Natural killer cell (primary cell): Measurements from ENCODE around the gene CKLF. TPM values are rescaled to one million over a fixed set of nuclear protein-coding genes. Genes with fewer than 3 reads are reported as not detected.

Experiments used
- ATAC-seq, 3 donors: fragments of 150-1000 bp in 2 of 3; fragments of 200-7000 bp in 1 of 3; cut with Tn5 transposase; 1 replicate in 1 of 3; 2 replicates in 2 of 3; pipeline ENCODE4 v1.10.0; 2021; ENCODE audit warnings: mild to moderate bottlenecking in 2 of 3, moderate library complexity in 2 of 3
- DNase-seq, 2 donors: peaks; one replicate each; pipeline versions ENCODE4 v3.0.0 to v3.0.0-alpha.2; 2013 to 2021; ENCODE audit warnings: mixed read lengths in 1 of 2
- H3K27ac ChIP-seq: one replicate; pipeline ENCODE4 v1.5.1; 2013; ENCODE audit warnings: mild to moderate bottlenecking, low read length
- H3K27me3 ChIP-seq: one replicate; pipeline ENCODE4 v1.6.1; 2013; ENCODE audit warnings: low read length; ENCODE audit not compliant: control insufficient read depth, insufficient read depth
- H3K36me3 ChIP-seq: one replicate; pipeline ENCODE4 v1.6.1; 2013; ENCODE audit warnings: low read length; ENCODE audit not compliant: control insufficient read depth, insufficient read depth
- H3K4me1 ChIP-seq: one replicate; pipeline ENCODE4 v1.6.1; 2013; ENCODE audit warnings: low read length; ENCODE audit not compliant: control insufficient read depth, insufficient read depth
- H3K4me3 ChIP-seq: one replicate; pipeline ENCODE4 v1.5.1; 2013; ENCODE audit warnings: low read length
- H3K9me3 ChIP-seq: one replicate; pipeline ENCODE4 v1.6.1; 2013; ENCODE audit warnings: low read length; ENCODE audit not compliant: control insufficient read depth, insufficient read depth
- H3K27ac Mint-ChIP-seq, 2 donors: one replicate each; pipeline ENCODE4 v1.8.0; 2022; ENCODE audit warnings: mild to moderate bottlenecking in 2 of 2, mixed read lengths in 2 of 2, moderate library complexity in 1 of 2
- H3K27me3 Mint-ChIP-seq, 2 donors: one replicate each; pipeline ENCODE4 v1.8.0; 2022; ENCODE audit warnings: low read depth in 2 of 2, mixed read lengths in 2 of 2
- H3K36me3 Mint-ChIP-seq: one replicate; pipeline ENCODE4 v1.8.0; 2022; ENCODE audit warnings: mixed read lengths
- H3K4me1 Mint-ChIP-seq, 2 donors: one replicate each; pipeline ENCODE4 v1.8.0; 2022; ENCODE audit warnings: mixed read lengths in 2 of 2
- H3K4me3 Mint-ChIP-seq: one replicate; pipeline ENCODE4 v1.8.0; 2022; ENCODE audit warnings: mild to moderate bottlenecking, moderate library complexity, mixed read lengths
- H3K9me3 Mint-ChIP-seq, 2 donors: one replicate each; pipeline ENCODE4 v1.8.0; 2022; ENCODE audit warnings: mixed read lengths in 2 of 2
- CTCF ChIP-seq: fragments of 200-600 bp; IDR thresholded peaks from one replicate; pipeline ENCODE4 v1.8.0; 2022; ENCODE audit warnings: antibody characterized with exemption
- WGBS: methylation state at CpG from one replicate; pipeline ENCODE4 v1.1.7; 2013; ENCODE audit warnings: missing lambda C conversion rate; ENCODE audit not compliant: insufficient coverage; 5-methylcytosine and 5-hydroxymethylcytosine counted together
- intact Hi-C: fragments of 100-400 bp; cut with micrococcal nuclease; formaldehyde crosslinking; loops from one replicate; pipeline ENCODE4 v1.14.2; 2022
- total RNA-seq, 4 donors: library from RNA; stranded (reverse); fragments of 120-200 nt in 1 of 4; gene quantifications; one replicate each; pipeline versions ENCODE4 v1.2.3 to v1.2.4, GENCODE V29; 2013 to 2022

Gene CKLF
- total RNA-seq, 3 donors from 2014 or later (not counting 1 experiment from before 2014, with no cell fraction given) = 48.0 to 69.7 (median 54.6) TPM

- Histone ChIP-seq H3K9me3 (no peaks in the 10 kb centered on the region), H3K4me1 (peaks cover 84% of the 10 kb centered on the region), H3K27ac (peak overlapping the region; percentile 87), H3K27me3 (no peaks in the 10 kb centered on the region), H3K4me3 (peak overlapping the region; percentile 1), H3K36me3 (peaks cover 3% of the 10 kb centered on the region)
- Mint-ChIP-seq H3K27me3 (no peaks in the 10 kb centered on the region), H3K27ac (peak overlapping the region; percentile 91 to 99), H3K9me3 (no peaks in the 10 kb centered on the region), H3K4me3 (peak overlapping the region; percentile 84), H3K4me1 (peaks cover 66 to 71% of the 10 kb centered on the region in 2 donors), H3K36me3 (no peaks in the 10 kb centered on the region)
- peak; percentile 47 to 58 (median 53) for ATAC-seq
- intact Hi-C loops = no loop called here
- no peak for TF ChIP-seq CTCF
- 17% methylated on average over 9 of the region's 9 CpGs for WGBS
- DNase-seq = peak in 1 of 2 donors; percentile 77
Measured at GRCh38 chr16:66523861-66524354, 28.5 kb upstream of the CKLF start.

- Mint-ChIP-seq H3K27ac (peak overlapping the region; percentile 91 to 99), H3K27me3 (no peaks in the 10 kb centered on the region), H3K4me1 (peaks cover 61 to 66% of the 10 kb centered on the region in 2 donors), H3K4me3 (peak overlapping the region; percentile 61), H3K9me3 (no peaks in the 10 kb centered on the region), H3K36me3 (no peaks in the 10 kb centered on the region)
- H3K4me1 ChIP-seq = peaks cover 77% of the 10 kb centered on the region
- no peak for TF ChIP-seq CTCF
- H3K36me3 ChIP-seq = peaks cover 3% of the 10 kb centered on the region
- intact Hi-C loops = no loop called here
- H3K9me3 ChIP-seq = no peaks in the 10 kb centered on the region
- ATAC-seq (peak; percentile 19 to 74 (median 22)), DNase-seq (peak in 1 of 2 donors; percentile 54)
- no peaks in the 10 kb centered on the region for H3K27me3 ChIP-seq
- 19% methylated on average over 6 of the region's 6 CpGs for WGBS
- no peak overlapping the region for H3K4me3 ChIP-seq
- H3K27ac ChIP-seq = peak overlapping the region; percentile 87
Measured at GRCh38 chr16:66524601-66525164, 27.7 kb upstream of the CKLF start.

GRCh38 chr16:66525396-66526180 lies 26.8 kb upstream of the CKLF start:
- no peaks in the 10 kb centered on the region for H3K9me3 ChIP-seq
- peak overlapping the region; percentile 61 for H3K4me3 Mint-ChIP-seq
- peak in 2 of 3 donors; percentile 35 to 69 for ATAC-seq
- H3K27me3 ChIP-seq = no peaks in the 10 kb centered on the region
- peak overlapping the region; percentile 87 for H3K27ac ChIP-seq
- H3K36me3 ChIP-seq = peaks cover 3% of the 10 kb centered on the region
- WGBS = 62% methylated on average over 9 of the region's 9 CpGs
- peak in 1 of 2 donors; percentile 34 for DNase-seq
- intact Hi-C loops = no loop called here
- peaks cover 52 to 57% of the 10 kb centered on the region in 2 donors for H3K4me1 Mint-ChIP-seq
- H3K9me3 Mint-ChIP-seq = no peaks in the 10 kb centered on the region
- H3K4me3 ChIP-seq = no peak overlapping the region
- H3K27me3 Mint-ChIP-seq = no peaks in the 10 kb centered on the region
- H3K36me3 Mint-ChIP-seq = no peaks in the 10 kb centered on the region
- TF ChIP-seq CTCF = no peak
- peaks cover 68% of the 10 kb centered on the region for H3K4me1 ChIP-seq
- H3K27ac Mint-ChIP-seq = peak overlapping the region; percentile 91 to 99
